ENCODE measurements around the gene SLC9B1. TPM values are rescaled to one million over a fixed set of nuclear protein-coding genes. Genes with fewer than 3 reads are reported as not detected.
A peak's percentile ranks its signal among the peaks of the same experiment; 100 is the strongest.
"Not testable (repeated sequence)": the region's sequence is repeated elsewhere in the genome, so short reads cannot be mapped to it uniquely, and the experiment has no call there.

SLC9B1 gene
- total RNA-seq, 2 donors from 2014 or later: 1.1 to 1.4 TPM

- DNase-seq (ENCODE audit: low spot score): no peak
- intact Hi-C loops (cut with DNase I): no loop called here
Measured at GRCh38 chr4:103018391-103019307, 856 bp downstream of the SLC9B1 start.

DNA sequence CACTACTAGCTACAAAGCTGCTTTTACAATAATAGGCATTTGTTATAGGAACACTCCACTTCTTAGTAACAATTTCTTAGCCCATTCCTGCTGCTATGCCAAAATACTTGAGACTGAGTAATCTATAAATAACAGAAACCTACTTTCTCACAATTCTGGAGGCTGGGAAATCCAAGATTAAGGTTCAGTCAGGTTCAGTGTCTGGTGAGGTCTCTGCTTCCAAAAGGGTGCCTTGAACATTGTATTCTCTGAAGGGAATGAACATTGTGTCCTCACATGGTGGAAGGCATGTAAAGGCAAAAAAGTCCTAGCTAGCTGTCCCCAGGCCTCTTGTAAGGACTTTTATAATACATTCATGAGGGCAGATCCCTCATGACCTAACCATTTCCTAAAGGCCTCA lies 7.0 kb downstream of the SLC9B1 start:
- intact Hi-C loops (cut with DNase I): loop anchor here in 1 of 2 donors (5.0 kb wide), 1 partner anchor 390 kb away; no protein-coding TSS in a partner anchor
- no peak for DNase-seq (ENCODE audit: low spot score)

DNA sequence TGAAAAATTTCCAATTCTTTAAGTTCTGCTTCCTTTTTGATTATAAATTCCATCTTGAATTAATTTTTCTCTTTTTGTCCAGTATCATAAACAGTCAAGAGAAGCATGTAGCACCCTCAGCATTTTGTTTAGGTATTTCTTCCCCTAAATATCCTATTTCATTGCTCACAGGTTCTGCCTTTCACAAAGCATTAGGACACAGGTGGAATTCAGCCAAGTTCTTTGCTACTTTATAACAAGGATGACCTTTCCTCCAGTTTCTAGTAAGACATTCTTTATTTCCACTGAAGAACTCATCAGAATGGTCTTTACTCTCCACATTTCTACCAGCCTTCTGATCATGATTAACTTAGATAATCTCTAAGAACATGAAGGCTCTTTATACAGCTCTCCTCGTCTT lies 7.4 kb downstream of the SLC9B1 start:
- intact Hi-C loops (cut with DNase I): loop anchor here in 1 of 2 donors (5.0 kb wide), 1 partner anchor 390 kb away; no protein-coding TSS in a partner anchor
- no peak for DNase-seq (ENCODE audit: low spot score)

GRCh38 chr4:103011378-103012025 lies 8.0 kb downstream of the SLC9B1 start:
- DNase-seq (ENCODE audit: low spot score): no peak
- intact Hi-C loops (cut with DNase I): loop anchor here in 1 of 2 donors (5.0 kb wide), 1 partner anchor 389 kb away; no protein-coding TSS in a partner anchor

GRCh38 chr4:103010804-103011203 lies 8.7 kb downstream of the SLC9B1 start:
- intact Hi-C loops (cut with DNase I): loop anchor here in 1 of 2 donors (5.0 kb wide), 1 partner anchor 389 kb away; no protein-coding TSS in a partner anchor
- no peak for DNase-seq (ENCODE audit: low spot score)

DNA sequence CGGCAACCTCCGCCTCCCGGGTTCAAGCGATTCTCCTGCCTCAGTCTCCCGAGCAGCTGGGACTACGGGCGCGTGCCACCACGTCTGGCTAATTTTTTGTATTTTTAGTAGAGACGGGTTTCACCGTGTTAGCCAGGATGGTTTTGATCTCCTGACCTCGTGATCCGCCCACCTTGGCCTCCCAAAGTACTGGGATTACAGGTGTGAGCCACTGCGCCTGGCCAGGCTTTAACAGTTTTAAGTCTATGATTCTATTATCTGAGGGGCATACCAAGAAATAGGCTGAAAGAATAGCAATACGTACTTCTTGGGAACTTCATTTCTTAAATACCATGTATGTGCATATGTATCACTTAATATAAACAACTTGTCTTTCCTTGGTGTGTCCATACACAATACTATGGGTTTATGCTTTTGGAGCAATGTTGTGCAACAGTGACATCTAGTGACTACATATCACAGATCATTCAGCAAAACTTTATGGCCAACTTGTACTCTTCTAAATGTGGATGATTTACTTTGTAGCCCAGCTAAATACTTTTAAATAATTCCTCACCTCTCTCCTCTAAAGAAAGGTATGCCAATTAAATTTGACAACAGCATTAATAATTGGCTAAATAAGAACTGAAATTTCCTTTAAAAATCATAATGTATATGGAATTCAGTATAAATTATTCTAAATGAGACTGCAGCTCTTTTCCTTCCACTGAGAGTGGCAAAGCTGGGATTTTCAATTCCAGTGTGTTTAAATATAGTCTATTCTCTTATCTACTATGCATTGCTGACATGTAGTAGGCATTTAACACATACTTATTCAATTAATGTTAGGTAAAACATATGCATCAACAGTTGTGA lies 10.4 kb downstream of the SLC9B1 start:
- intact Hi-C loops (cut with DNase I): loop anchor here (5.0 kb wide), 2 partner anchors 377 to 557 kb away; no protein-coding TSS in a partner anchor
- DNase-seq (ENCODE audit: low spot score): no peak

GRCh38 chr4:103002551-103002950 lies 17.0 kb downstream of the SLC9B1 start:
- no peak for DNase-seq (ENCODE audit: low spot score)
- intact Hi-C loops (cut with DNase I): no loop called here

- DNase-seq (ENCODE audit: low spot score): no peak
- intact Hi-C loops (cut with DNase I): loop anchor here in 1 of 2 donors (10.0 kb wide), 1 partner anchor 1670 kb away; no protein-coding TSS in a partner anchor
Measured at GRCh38 chr4:102994803-102995202, 24.7 kb downstream of the SLC9B1 start.

GRCh38 chr4:102993985-102994384 lies 25.5 kb downstream of the SLC9B1 start:
- not testable (repeated sequence) for DNase-seq (ENCODE audit: low spot score)
- intact Hi-C loops (cut with DNase I): loop anchor here in 1 of 2 donors (10.0 kb wide), 1 partner anchor 1671 kb away; no protein-coding TSS in a partner anchor

DNA sequence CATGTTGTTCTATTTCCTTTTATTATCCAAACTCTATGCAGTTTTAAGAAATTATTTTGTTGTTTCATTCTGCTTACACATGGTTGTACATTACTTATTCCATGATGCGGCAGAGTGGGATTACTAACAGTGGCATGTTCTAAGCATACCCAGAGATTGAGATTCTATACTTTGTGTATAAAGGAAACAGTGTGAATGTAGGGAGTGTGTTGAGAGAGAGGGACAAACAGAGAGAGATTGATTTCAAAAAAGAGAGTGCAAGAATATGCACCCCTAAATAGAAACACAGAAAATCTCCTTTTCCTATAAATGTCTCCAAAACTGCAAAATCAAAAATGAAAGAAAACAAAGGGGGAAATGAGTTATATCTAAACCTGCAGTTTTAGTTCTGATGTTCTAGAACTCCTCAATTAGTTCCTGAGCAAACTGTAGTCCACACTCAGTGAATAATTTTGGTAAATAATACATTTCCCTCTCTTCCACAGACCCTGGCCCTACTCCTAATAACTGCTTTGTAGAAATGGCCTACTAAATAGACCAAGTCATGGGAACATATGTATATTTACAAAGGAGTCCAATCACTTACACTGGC lies 31.0 kb downstream of the SLC9B1 start:
- intact Hi-C loops (cut with DNase I): no loop called here
- no peak for DNase-seq (ENCODE audit: low spot score)

GRCh38 chr4:102981005-102981404 lies 38.5 kb downstream of the SLC9B1 start:
- DNase-seq (ENCODE audit: low spot score): no peak
- intact Hi-C loops (cut with DNase I): no loop called here

GRCh38 chr4:102961813-102962212 lies 57.7 kb downstream of the SLC9B1 start:
- DNase-seq (ENCODE audit: low spot score): peak; percentile 60
- intact Hi-C loops (cut with DNase I): not testable (repeated sequence)

- DNase-seq (ENCODE audit: low spot score): no peak
- intact Hi-C loops (cut with DNase I): no loop called here
Measured at GRCh38 chr4:102959496-102959895, 60.0 kb downstream of the SLC9B1 start.

- DNase-seq (ENCODE audit: low spot score): no peak
- intact Hi-C loops (cut with DNase I): no loop called here
Measured at GRCh38 chr4:102945066-102945465, 74.4 kb downstream of the SLC9B1 start.

GRCh38 chr4:102938063-102938462 lies 81.4 kb downstream of the SLC9B1 start:
- DNase-seq (ENCODE audit: low spot score); intact Hi-C loops (cut with DNase I): not testable (repeated sequence)

DNA sequence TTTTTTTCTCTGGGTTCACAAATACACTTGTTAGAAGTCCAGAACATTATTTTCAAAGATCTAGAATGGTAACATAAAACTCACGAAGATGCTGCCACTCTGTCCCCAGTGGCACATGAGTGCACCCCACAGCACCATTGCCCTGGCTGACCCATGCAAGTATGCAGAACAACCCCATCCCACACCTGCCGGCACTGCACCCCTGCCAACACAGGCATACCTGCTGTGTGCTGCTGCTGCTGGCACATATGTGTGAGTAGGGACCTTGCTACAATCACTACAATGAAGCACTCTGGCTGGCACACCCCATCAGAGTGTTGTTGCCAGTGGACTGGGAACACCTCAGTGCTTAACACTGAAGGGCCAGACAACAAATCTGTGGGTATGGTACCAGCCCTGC lies 83.8 kb downstream of the SLC9B1 start:
- intact Hi-C loops (cut with DNase I): no loop called here

GRCh38 chr4:102919697-102920096 lies 99.8 kb downstream of the SLC9B1 start:
- DNase-seq (ENCODE audit: low spot score); intact Hi-C loops (cut with DNase I): not testable (repeated sequence)

More for the DNA sequence above, 83.8 kb downstream of the SLC9B1 start:
- no peak for DNase-seq (ENCODE audit: low spot score)

- no peak for DNase-seq (ENCODE audit: low spot score)
- intact Hi-C loops (cut with DNase I): no loop called here
Measured at GRCh38 chr4:102918859-102919258, 100.6 kb downstream of the SLC9B1 start.

- intact Hi-C loops (cut with DNase I): no loop called here
- no peak for DNase-seq (ENCODE audit: low spot score)
Measured at GRCh38 chr4:102901804-102902203, 117.7 kb downstream of the SLC9B1 start.

All from posterior vena cava (tissue), 2 donors.